ENCODE results near the gene NOX3.

GRCh38 chr6:155426408-155426945 is 29.2 kb downstream of the NOX3 start:
- TF ChIP-seq CTCF (IDR thresholded peaks at IDR 0.05) (no peak), POLR2A (IDR thresholded peaks at IDR 0.05) (no peak)
